GM18505 (cell line): Measurements from ENCODE around the gene POP7.
"Not testable (repeated sequence)": the region's sequence is repeated elsewhere in the genome, so short reads cannot be mapped to it uniquely, and the experiment has no call there.

Experiments used
- ATAC-seq: cut with Tn5 transposase; IDR thresholded peaks from one replicate; pipeline ENCODE4 v1.9.1; 2021; ENCODE audit not compliant: unreplicated experiment
- POLR2A ChIP-seq: IDR thresholded peaks from 4 replicates; pipeline ENCODE4 v1.6.1; 2011; ENCODE audit warnings: borderline replicate concordance; ENCODE audit not compliant: insufficient read depth, insufficient read length; ENCODE audit errors: extremely low read depth

POP7 gene

DNA sequence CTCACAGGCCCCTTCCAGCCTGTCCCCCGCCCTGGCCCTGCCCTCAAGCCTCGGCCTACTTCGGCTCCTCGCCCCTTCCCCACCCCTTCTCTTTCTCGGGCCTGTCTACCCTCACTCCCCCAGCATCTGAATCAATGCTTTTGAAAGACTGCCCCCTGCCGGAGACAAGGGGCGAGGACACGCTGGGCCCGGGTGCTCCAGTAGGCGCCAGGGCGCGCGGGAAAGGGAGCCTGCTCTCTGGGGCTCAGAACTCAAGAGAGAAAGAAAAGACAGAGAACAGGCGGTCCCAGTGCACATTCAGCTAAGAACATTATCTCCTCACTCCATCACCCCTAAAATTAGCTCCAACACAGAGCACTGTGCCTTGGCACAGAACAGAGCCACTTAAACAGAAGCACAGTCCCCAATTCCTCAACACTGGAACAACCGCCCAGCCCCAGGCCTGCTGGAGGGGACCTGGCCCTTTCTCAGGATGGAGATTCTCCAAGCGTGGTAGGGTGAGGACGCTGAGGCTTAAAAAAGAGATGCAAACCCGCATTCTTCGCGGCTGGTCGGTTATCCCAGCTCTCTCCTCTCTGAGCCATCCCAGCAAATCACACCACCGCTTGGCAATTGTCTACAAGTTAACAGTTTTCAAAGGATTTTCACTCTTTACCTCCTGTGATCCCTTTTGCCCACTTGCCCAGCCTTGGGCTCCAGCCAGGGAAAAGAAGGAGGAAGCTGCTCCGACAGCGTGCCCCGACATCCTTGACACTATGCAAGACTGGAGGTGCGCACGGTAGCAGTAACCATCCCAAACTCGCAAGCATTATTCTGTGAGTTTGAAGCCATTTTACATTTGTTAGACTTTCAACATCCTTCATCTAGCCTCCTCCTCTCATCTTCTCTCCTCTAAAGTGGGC is 14.0 kb upstream of the POP7 start:
- TF ChIP-seq POLR2A, result no peak
- ATAC-seq, result no peak

- no peak for TF ChIP-seq POLR2A
- no peak for ATAC-seq
These were observed 13.4 kb upstream of the POP7 start for GRCh38 chr7:100692578-100692961.

DNA sequence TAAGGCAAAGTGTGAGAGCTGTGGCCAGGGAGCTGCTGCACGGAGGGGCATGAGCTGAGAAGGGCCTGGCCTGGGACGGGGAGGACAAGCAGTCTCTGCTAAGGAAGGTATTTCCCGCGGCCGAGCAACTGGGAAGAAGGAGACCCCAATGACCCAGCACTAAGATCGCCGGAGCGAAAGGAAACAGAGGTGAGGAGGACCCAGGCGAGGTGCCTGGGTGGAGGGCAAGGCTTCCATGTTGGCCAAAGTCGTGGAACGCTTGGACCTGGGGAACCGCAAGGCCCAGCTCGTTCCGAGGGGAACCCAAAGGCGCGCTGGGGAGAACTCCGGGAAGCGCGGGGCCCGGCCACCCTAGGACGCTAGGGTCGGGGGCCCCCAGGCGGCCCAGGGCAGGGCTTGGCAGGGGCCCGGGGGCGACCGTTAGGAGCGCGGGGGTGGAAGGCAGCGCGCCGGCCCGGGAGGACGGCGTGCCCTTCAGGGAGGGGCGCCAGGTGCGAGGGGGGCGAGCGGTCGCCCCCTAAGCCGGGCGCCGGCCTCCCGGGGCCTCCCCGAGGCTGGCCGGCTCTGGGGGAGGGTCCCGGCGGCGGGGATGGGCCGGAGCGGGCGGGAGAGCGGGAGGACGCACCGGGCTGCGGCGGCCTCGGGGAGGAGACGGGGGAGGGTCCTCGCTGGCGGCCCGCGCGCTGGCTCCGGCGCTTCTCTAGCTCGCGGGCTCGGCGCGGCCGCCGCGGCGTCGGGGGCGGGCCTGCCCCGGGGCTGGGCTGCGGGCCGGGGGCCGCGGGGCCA is 12.4 kb upstream of the POP7 start:
- TF ChIP-seq POLR2A, result no peak
- peak; percentile 31 for ATAC-seq

- peak; percentile 40 for ATAC-seq
These were observed 11.7 kb upstream of the POP7 start, which contains the start of gene GIGYF1 for GRCh38 chr7:100694098-100694745. Gene GIGYF1, minus strand, starts transcription at chr7:100694250. Its CDS starts 6,012 bp downstream, at chr7:100688238.

DNA sequence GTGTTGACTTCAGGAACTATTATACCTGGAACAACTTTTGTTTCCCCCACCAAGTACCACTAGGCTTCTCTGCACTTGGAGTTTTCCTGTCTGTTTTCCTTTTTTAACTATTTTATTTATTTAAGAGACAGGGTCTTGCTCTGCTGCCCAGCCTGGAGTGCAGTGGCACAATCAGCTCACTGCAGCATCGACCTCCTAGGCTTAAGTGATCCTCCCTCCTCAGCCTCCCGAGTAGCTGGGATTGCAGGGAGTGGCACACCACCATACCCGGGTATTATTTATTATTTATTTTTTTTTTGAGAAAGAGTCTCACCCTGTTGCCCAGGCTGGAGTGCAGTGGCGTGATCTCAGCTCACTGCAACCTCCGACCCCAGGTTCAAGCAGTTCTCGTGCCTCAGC is 9.8 kb upstream of the POP7 start:
- ATAC-seq, result no peak
- no peak for TF ChIP-seq POLR2A

More at GRCh38 chr7:100694098-100694745, 11.7 kb upstream of the POP7 start, which contains the start of gene GIGYF1:
- TF ChIP-seq POLR2A, result no peak

GRCh38 chr7:100699018-100699417 is 6.9 kb upstream of the POP7 start:
- no peak for TF ChIP-seq POLR2A
- ATAC-seq, result no peak

DNA sequence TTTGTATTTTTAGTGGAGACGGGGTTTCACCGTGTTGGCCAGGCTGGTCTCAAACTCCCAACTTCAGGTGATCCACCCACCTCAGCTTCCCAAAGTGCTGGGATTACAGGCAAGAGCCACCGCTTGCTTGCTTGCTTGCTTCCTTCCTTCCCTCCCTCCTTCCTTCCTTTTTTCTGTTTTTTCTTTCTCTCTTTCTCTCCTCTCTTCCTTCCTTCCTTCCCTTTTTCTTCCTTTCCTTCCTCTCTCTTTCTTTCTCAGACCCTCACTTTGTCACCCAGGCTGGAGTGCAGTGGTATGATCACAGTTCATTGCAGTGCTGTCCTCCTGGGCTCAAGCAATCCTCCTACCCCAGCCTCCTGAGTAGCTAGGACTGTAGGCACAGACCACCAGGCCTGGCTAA is 4.8 kb upstream of the POP7 start:
- ATAC-seq, result not testable (repeated sequence)

DNA sequence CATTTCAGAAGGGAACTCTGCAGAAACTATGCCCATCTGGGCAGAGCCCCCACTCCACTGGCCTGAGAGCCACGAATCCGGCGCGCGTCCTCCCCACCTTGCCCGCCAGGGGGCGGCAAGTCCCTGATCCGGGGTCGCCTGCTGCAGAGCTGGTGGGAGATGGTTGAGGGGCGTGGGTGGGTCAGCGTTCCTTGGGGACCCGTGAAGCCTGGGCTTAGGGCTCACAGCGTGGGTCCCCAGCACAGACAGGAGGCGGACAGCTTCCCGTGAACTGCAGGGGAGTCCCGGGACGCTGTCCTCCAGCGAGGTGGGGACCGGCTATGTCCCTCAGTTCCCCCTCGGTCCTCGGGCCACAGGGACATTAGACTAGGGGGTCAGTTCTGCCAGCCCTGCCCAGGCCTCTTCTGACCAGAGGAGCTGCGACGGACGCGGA is 585 bp upstream of the POP7 start:
- TF ChIP-seq POLR2A, result no peak
- ATAC-seq, result peak; percentile 47

DNA sequence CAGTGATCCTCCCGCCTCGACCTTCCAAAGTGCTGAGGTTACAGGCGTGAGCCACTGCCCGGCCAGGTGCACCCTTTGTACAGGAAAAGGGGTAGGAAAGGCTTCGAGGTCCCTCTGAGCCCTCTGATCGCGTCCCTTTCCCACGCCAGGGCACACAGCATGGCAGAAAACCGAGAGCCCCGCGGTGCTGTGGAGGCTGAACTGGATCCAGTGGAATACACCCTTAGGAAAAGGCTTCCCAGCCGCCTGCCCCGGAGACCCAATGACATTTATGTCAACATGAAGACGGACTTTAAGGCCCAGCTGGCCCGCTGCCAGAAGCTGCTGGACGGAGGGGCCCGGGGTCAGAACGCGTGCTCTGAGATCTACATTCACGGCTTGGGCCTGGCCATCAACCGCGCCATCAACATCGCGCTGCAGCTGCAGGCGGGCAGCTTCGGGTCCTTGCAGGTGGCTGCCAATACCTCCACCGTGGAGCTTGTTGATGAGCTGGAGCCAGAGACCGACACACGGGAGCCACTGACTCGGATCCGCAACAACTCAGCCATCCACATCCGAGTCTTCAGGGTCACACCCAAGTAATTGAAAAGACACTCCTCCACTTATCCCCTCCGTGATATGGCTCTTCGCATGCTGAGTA is 871 bp downstream of the POP7 start:
- TF ChIP-seq POLR2A, result no peak
- ATAC-seq, result no peak

DNA sequence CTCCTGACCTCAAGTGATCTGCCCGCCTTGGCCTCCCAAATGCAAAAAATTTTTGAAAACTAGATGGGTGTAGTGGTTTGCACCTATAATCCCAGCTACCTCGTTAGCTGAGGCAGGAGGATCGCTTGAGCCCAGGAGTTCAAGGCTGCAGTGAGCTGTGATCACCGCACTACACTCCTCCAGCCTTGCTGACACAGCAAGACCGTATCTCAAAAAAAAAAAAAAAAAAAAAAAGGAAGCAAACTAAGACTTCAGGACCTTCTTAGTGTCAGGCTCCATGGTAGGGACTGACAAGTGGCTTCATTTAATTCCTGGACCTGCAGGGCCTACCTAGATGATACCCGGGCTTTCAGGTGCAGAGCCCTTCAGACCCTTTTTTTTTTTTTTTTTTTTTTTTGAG is 2.5 kb downstream of the POP7 start:
- no peak for TF ChIP-seq POLR2A
- no peak for ATAC-seq

- no peak for TF ChIP-seq POLR2A
- ATAC-seq, result no peak
These were observed 4.5 kb downstream of the POP7 start for GRCh38 chr7:100710452-100710851.

DNA sequence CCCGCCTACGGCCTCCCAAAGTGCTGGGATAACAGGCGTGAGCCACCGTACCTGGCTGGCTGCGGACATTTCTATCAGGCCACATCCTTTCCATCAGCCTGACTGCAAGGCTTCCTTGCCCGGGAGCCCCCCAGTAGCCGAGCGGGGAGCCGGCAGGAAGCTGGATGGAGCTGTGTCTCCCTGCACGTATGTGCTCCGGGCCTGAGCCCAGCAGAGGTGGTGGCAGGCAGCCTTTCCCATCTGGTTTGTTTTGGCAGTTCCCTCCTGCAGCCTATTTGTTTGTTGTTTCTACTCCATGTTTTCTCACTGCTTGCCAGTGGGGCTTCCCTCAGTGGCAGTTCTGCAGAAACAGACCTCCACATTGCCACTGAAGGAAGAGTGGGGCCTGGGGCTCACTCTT is 5.4 kb downstream of the POP7 start:
- no peak for ATAC-seq
- TF ChIP-seq POLR2A, result no peak

DNA sequence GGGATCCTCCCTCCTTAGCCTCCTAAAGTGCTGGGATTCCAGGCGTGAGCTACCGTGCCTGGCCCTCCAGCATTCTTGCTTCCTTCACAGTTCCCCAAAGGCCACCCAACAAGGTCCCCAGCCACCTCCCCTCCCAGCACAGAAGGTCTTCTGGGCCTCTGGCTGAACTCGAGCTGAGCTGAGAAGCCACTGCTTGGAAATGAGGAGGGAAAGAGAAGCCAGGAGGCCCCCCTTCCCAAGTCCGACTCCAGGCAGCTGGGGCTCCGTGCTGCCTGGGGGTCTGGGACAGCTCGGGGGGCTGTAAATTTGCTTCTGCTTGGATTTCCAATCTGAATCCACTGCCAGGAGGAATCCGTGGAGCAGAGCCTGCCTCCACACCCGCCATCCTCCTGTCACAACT is 8.8 kb downstream of the POP7 start:
- TF ChIP-seq POLR2A, result no peak

GRCh38 chr7:100717073-100717472 is 11.2 kb downstream of the POP7 start:
- ATAC-seq, result not testable (repeated sequence)

More for the DNA sequence above, 8.8 kb downstream of the POP7 start:
- ATAC-seq, result no peak
